Measurements from ENCODE around the gene SLC37A1. TPM values are rescaled to one million over a fixed set of nuclear protein-coding genes. Genes with fewer than 3 reads are reported as not detected.

The SLC37A1 gene
- total RNA-seq, 1 experiment from 2014 or later, result 15.0 TPM

DNA sequence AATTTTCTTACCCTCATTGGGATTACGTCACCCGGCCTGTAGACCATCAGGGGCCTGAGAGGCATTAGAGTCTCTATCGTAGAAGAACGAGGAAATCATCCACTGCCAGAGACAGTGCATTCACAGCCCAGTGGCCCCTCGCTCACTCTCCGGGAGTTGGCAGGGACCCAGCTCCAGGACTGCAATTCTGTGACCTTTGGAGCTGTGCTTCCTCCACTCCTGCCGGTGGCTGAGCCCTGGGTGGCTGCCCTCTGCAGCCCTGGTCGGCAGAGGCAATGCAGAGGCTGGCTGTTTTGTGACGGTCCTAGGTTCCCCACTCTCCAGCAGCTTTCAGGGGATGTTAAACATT is 12.7 kb downstream of the SLC37A1 start (continued):
- TF ChIP-seq SP1 (IDR thresholded peaks at IDR 0.05; ENCODE audit: low read depth) (no peak), TCF7L2 (IDR thresholded peaks at IDR 0.05; ENCODE audit: borderline replicate concordance, extremely low read depth, insufficient read depth, insufficient read length) (no peak), CBX3 (IDR thresholded peaks at IDR 0.05; ENCODE audit: low read depth) (no peak), EGR1 (IDR thresholded peaks at IDR 0.05; ENCODE audit: low read depth) (no peak)

DNA sequence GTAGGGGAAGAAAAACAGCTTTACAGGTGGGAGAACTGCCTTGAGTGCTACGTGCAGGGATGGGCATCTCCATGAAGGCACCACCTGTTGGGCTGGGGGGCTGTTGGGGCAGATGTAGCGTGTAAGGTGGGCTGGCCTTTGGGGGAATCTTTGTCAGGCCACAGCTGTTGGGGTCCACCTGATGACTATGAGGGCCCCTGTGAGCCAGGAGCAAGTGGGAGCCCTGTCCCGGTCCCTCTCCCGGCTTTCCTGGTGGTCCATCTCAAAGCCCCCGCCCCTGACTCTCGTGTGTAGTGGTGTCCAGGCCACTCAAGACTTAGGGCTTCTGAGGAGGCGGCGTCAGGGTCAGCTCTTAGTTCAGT is 13.5 kb downstream of the SLC37A1 start:
- no peaks in the 10 kb centered on the region for H3K36me3 ChIP-seq (ENCODE audit: control insufficient read depth in 1 of 2, insufficient read depth in 2 of 2, low read length in 2 of 2)
- H3K4me3 ChIP-seq (replicated peaks in 1 of 2; ENCODE audit: low read depth in 1 of 2, low read length in 2 of 2), result no peak overlapping the region
- no peaks in the 10 kb centered on the region for H4K20me1 ChIP-seq (ENCODE audit: insufficient read depth)
- H2AFZ ChIP-seq (ENCODE audit: low read depth, low read length, poor library complexity, severe bottlenecking), result no peak overlapping the region
- H3K27ac ChIP-seq (ENCODE audit: low read depth, low read length), result no peak overlapping the region
- TF ChIP-seq POLR2A (IDR thresholded peaks at IDR 0.05; ENCODE audit: borderline replicate concordance, extremely low read depth, insufficient read depth, insufficient read length), result no peak
- TF ChIP-seq, protein P1, sequence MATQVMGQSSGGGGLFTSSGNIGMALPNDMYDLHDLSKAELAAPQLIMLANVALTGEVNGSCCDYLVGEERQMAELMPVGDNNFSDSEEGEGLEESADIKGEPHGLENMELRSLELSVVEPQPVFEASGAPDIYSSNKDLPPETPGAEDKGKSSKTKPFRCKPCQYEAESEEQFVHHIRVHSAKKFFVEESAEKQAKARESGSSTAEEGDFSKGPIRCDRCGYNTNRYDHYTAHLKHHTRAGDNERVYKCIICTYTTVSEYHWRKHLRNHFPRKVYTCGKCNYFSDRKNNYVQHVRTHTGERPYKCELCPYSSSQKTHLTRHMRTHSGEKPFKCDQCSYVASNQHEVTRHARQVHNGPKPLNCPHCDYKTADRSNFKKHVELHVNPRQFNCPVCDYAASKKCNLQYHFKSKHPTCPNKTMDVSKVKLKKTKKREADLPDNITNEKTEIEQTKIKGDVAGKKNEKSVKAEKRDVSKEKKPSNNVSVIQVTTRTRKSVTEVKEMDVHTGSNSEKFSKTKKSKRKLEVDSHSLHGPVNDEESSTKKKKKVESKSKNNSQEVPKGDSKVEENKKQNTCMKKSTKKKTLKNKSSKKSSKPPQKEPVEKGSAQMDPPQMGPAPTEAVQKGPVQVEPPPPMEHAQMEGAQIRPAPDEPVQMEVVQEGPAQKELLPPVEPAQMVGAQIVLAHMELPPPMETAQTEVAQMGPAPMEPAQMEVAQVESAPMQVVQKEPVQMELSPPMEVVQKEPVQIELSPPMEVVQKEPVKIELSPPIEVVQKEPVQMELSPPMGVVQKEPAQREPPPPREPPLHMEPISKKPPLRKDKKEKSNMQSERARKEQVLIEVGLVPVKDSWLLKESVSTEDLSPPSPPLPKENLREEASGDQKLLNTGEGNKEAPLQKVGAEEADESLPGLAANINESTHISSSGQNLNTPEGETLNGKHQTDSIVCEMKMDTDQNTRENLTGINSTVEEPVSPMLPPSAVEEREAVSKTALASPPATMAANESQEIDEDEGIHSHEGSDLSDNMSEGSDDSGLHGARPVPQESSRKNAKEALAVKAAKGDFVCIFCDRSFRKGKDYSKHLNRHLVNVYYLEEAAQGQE (IDR thresholded peaks at IDR 0.05; ENCODE audit: low read depth), result no peak
- no peak for TF ChIP-seq TCF7L2 (IDR thresholded peaks at IDR 0.05; ENCODE audit: borderline replicate concordance, extremely low read depth, insufficient read depth, insufficient read length)
- no peak for TF ChIP-seq SP1 (IDR thresholded peaks at IDR 0.05; ENCODE audit: low read depth)
- TF ChIP-seq EZH2phosphoT487 (IDR thresholded peaks at IDR 0.05; ENCODE audit: borderline replicate concordance), result no peak
- TF ChIP-seq CEBPB (IDR thresholded peaks at IDR 0.05; ENCODE audit: low read depth), result no peak
- TF ChIP-seq CBX3 (IDR thresholded peaks at IDR 0.05; ENCODE audit: low read depth), result no peak
- TF ChIP-seq POLR2AphosphoS5 (IDR thresholded peaks at IDR 0.05; ENCODE audit: low read depth, low read length), result no peak
- TF ChIP-seq SIN3A (IDR thresholded peaks at IDR 0.05; ENCODE audit: low read depth), result no peak
- TF ChIP-seq, protein P2, sequence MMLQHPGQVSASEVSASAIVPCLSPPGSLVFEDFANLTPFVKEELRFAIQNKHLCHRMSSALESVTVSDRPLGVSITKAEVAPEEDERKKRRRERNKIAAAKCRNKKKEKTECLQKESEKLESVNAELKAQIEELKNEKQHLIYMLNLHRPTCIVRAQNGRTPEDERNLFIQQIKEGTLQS (IDR thresholded peaks at IDR 0.05), result no peak
- no peak for TF ChIP-seq ELF1 (IDR thresholded peaks at IDR 0.05; ENCODE audit: borderline replicate concordance, low read depth)
- no peak for TF ChIP-seq ZFX (IDR thresholded peaks at IDR 0.05)
- TF ChIP-seq, protein P3, sequence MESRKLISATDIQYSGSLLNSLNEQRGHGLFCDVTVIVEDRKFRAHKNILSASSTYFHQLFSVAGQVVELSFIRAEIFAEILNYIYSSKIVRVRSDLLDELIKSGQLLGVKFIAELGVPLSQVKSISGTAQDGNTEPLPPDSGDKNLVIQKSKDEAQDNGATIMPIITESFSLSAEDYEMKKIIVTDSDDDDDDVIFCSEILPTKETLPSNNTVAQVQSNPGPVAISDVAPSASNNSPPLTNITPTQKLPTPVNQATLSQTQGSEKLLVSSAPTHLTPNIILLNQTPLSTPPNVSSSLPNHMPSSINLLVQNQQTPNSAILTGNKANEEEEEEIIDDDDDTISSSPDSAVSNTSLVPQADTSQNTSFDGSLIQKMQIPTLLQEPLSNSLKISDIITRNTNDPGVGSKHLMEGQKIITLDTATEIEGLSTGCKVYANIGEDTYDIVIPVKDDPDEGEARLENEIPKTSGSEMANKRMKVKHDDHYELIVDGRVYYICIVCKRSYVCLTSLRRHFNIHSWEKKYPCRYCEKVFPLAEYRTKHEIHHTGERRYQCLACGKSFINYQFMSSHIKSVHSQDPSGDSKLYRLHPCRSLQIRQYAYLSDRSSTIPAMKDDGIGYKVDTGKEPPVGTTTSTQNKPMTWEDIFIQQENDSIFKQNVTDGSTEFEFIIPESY (IDR thresholded peaks at IDR 0.05; ENCODE audit: extremely low read depth, insufficient replicate concordance, low read length), result no peak
- TF ChIP-seq ZNF274 (IDR thresholded peaks at IDR 0.05; ENCODE audit: low read depth, low read length), result no peak
- no peak for TF ChIP-seq YY1 (IDR thresholded peaks at IDR 0.05; ENCODE audit: extremely low read depth, insufficient replicate concordance, low read depth, low read length)
- TF ChIP-seq SRF (IDR thresholded peaks at IDR 0.05; ENCODE audit: low read depth), result no peak
- TF ChIP-seq, protein P4, sequence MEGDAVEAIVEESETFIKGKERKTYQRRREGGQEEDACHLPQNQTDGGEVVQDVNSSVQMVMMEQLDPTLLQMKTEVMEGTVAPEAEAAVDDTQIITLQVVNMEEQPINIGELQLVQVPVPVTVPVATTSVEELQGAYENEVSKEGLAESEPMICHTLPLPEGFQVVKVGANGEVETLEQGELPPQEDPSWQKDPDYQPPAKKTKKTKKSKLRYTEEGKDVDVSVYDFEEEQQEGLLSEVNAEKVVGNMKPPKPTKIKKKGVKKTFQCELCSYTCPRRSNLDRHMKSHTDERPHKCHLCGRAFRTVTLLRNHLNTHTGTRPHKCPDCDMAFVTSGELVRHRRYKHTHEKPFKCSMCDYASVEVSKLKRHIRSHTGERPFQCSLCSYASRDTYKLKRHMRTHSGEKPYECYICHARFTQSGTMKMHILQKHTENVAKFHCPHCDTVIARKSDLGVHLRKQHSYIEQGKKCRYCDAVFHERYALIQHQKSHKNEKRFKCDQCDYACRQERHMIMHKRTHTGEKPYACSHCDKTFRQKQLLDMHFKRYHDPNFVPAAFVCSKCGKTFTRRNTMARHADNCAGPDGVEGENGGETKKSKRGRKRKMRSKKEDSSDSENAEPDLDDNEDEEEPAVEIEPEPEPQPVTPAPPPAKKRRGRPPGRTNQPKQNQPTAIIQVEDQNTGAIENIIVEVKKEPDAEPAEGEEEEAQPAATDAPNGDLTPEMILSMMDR (IDR thresholded peaks at IDR 0.05 in 2 of 3, conservative IDR thresholded peaks at IDR 0.05 in 1 of 3; ENCODE audit: borderline replicate concordance in 1 of 3, insufficient read depth in 1 of 3, low read depth in 2 of 3, low read length in 2 of 3), result no peak
- TF ChIP-seq FOSL1 (IDR thresholded peaks at IDR 0.05; ENCODE audit: low read depth), result no peak
- TF ChIP-seq RAD21 (IDR thresholded peaks at IDR 0.05; ENCODE audit: low read depth), result no peak
- no peaks in the 10 kb centered on the region for H3K4me1 ChIP-seq (ENCODE audit: control insufficient read depth in 1 of 2, insufficient read depth in 2 of 2, low read length in 2 of 2)
- POLR2A ChIA-PET, result no interaction called here
- no peaks in the 10 kb centered on the region for H3K79me2 ChIP-seq (ENCODE audit: insufficient read depth, low read length)
- H3K9me2 ChIP-seq (ENCODE audit: insufficient read depth), result no peaks in the 10 kb centered on the region
- H3K9me3 ChIP-seq (ENCODE audit: control insufficient read depth in 1 of 2, insufficient read depth in 1 of 2, low read depth in 1 of 2, low read length in 2 of 2), result no peaks in the 10 kb centered on the region
- intact Hi-C loops (cut with micrococcal nuclease), result no loop called here
- ATAC-seq (no peak), DNase-seq (ENCODE audit: low read depth, low spot score) (no peak)
- H3K27me3 ChIP-seq (ENCODE audit: insufficient read depth, low read length), result no peaks in the 10 kb centered on the region
- RAD21 ChIA-PET (ENCODE audit: low non-redundant PET in 1 of 2, low total read pairs in 2 of 2, uncharacterized antibody in 2 of 2, unreplicated experiment in 2 of 2), result no interaction called here
- no peak overlapping the region for H3K4me2 ChIP-seq (ENCODE audit: low read length)
- no peak overlapping the region for H3K9ac ChIP-seq (ENCODE audit: low read length)
- BruUV-seq (replicated peaks), result no TSS peak
- CTCF ChIA-PET, result no interaction called here

Data from HCT116 (cell line).